Hepatocyte (in vitro differentiated cells): ENCODE results near the gene LY6G6C.

ENCODE experiments used
- EZH2 ChIP-seq: fragments of 200-600 bp; sonication (generic); IDR thresholded peaks from 2 replicates; pipeline ENCODE4 v1.6.1; 2016; ENCODE audit warnings: antibody characterized with exemption, mild to moderate bottlenecking, borderline replicate concordance
- EZH2phosphoT487 ChIP-seq: fragments of 200-600 bp; sonication (generic); IDR thresholded peaks from one replicate; pipeline ENCODE4 v1.6.1; 2018; ENCODE audit warnings: antibody characterized with exemption, mild to moderate bottlenecking, low read depth, moderate library complexity; ENCODE audit not compliant: unreplicated experiment, severe bottlenecking
- TF ChIP-seq, protein P1 (sequence below): fragments of 200-600 bp; sonication (generic); IDR thresholded peaks from 2 replicates; pipeline ENCODE4 v1.5.1; 2016; ENCODE audit warnings: antibody characterized with exemption, mild to moderate bottlenecking; ENCODE audit not compliant: poor library complexity

DNA sequence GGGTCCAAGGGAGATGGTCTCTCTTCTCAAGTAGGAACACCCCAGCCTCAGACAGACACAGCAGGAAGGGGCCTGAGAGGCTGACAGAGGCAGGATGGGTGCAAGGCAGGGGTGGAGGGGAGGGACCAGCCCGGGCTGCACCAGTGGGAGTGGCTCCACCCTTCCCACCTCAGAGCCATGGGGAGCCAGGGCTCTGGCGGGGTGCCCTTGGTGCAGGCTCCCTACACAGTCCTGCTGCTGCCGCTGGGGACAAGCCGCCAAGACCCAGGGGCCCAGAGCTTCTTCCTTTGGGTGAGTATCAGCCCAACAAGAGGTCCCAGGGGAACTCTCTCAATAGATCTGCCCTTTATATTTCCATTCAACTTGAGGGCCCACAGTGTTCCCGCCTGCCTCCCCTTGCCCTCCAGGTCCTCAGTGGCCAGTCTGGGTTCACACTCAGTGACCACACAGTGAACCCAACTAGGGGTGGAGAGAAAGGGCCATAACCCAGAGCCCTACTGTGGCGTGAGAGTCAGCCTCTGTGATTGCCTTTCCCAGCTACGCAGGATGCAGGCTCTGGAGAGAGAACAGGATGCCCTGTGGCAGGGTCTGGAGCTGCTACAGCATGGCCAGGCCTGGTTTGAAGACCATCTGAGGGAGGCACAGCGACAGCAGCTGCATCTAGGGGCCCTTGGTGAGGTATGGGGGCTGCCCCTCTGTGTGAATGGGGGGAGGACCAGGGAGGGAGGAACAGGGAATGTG, 41.5 kb upstream of the LY6G6C start:
- TF ChIP-seq, protein P1, sequence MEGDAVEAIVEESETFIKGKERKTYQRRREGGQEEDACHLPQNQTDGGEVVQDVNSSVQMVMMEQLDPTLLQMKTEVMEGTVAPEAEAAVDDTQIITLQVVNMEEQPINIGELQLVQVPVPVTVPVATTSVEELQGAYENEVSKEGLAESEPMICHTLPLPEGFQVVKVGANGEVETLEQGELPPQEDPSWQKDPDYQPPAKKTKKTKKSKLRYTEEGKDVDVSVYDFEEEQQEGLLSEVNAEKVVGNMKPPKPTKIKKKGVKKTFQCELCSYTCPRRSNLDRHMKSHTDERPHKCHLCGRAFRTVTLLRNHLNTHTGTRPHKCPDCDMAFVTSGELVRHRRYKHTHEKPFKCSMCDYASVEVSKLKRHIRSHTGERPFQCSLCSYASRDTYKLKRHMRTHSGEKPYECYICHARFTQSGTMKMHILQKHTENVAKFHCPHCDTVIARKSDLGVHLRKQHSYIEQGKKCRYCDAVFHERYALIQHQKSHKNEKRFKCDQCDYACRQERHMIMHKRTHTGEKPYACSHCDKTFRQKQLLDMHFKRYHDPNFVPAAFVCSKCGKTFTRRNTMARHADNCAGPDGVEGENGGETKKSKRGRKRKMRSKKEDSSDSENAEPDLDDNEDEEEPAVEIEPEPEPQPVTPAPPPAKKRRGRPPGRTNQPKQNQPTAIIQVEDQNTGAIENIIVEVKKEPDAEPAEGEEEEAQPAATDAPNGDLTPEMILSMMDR: no peak
- TF ChIP-seq EZH2 (no peak), EZH2phosphoT487 (no peak)
